K562 (cell line): ENCODE data around the gene PNPLA8. TPM values are rescaled to one million over a fixed set of nuclear protein-coding genes. Genes with fewer than 3 reads are reported as not detected.

Experiments used
- BCOR ChIP-seq: fragments of 450-650 bp; IDR thresholded peaks from 2 replicates; pipeline ENCODE4 v1.6.1; 2016
- ZNF384 ChIP-seq: IDR thresholded peaks from 2 replicates; pipeline ENCODE4 v1.6.1; 2012; ENCODE audit warnings: low read depth, low read length, improper control_type of control experiment
- ZNF41 ChIP-seq: fragments of 250-450 bp; sonication (Bioruptor Pico); conservative IDR thresholded peaks from 2 replicates; pipeline ENCODE4 v1.4.0; 2020; ENCODE audit warnings: mild to moderate bottlenecking
- ZNF561 ChIP-seq: fragments of 450-650 bp; formaldehyde crosslinking; conservative IDR thresholded peaks from 2 replicates; pipeline ENCODE4 v1.4.0; 2020; ENCODE audit warnings: mild to moderate bottlenecking, moderate library complexity
- ZNF695 ChIP-seq: fragments of 450-650 bp; formaldehyde crosslinking; IDR thresholded peaks from 2 replicates; pipeline ENCODE4 v1.4.0; 2020; ENCODE audit warnings: mild to moderate bottlenecking, moderate library complexity
- polyA plus RNA-seq, 8 experiments: library from polyadenylated mRNA; depleted of rRNA in 4 of 8; stranded (reverse) in 5 of 8; unstranded in 3 of 8; fragments of >200 nt; fragmentation: Nextera tagmentation in 2 of 8; fragmentation: Illumina TruSeq in 1 of 8; extraction: Ambion mirVana in 2 of 8; extraction: Trizol in 1 of 8; gene quantifications; 2 replicates each; pipeline versions ENCODE4 v1.2.1 to v1.2.3, GENCODE V29; 2011 to 2014; ENCODE audit warnings: inconsistent platforms in 1 of 8, missing spikeins in 1 of 8
- total RNA-seq, 7 experiments: library from RNA; depleted of rRNA in 6 of 7; stranded (reverse); fragments of >200 nt in 6 of 7; fragmentation: Illumina TruSeq in 2 of 7; extraction: Trizol in 2 of 7; gene quantifications; 2 replicates each; pipeline versions ENCODE4 v1.2.1 to v1.2.3, GENCODE V29; 2011 to 2021; ENCODE audit warnings: low replicate concordance in 1 of 7
- TF ChIP-seq, protein P1 (sequence below): fragments of 450-650 bp; IDR thresholded peaks from 2 replicates; pipeline ENCODE4 v1.6.1; 2018; ENCODE audit not compliant: partially characterized antibody
- TF ChIP-seq, protein P2 (sequence below): fragments of 250-450 bp; sonication (Bioruptor Pico); IDR thresholded peaks from 2 replicates; pipeline ENCODE4 v1.8.0; 2021; ENCODE audit warnings: mild to moderate bottlenecking, moderate library complexity

Gene PNPLA8
- total and polyA plus RNA-seq, 9 of the 15 experiments (the other 6 are each of a cell fraction or from before 2014, with no cell fraction given), result 12.8 to 27.6 (median 16.3) TPM

DNA sequence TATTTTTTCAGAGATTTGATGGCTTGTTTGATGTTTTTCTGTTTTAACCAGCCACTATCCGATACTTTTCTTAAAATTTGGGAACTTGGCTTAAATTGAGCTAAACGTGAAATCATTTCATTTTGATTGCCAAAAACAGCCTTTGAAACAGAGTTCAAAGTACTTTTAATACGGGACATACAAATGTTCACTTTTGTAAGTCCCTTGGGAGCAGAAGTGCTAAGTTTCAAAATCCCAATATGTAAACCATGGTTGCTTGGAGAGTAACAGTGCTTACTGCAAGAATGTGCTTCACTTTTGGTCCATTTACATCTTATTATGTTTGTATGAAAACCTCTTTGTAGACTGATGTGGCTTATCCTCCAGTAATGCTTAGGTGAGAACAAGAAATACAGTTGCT is 10.9 kb downstream of the PNPLA8 start (continued):
- TF ChIP-seq, protein P1, sequence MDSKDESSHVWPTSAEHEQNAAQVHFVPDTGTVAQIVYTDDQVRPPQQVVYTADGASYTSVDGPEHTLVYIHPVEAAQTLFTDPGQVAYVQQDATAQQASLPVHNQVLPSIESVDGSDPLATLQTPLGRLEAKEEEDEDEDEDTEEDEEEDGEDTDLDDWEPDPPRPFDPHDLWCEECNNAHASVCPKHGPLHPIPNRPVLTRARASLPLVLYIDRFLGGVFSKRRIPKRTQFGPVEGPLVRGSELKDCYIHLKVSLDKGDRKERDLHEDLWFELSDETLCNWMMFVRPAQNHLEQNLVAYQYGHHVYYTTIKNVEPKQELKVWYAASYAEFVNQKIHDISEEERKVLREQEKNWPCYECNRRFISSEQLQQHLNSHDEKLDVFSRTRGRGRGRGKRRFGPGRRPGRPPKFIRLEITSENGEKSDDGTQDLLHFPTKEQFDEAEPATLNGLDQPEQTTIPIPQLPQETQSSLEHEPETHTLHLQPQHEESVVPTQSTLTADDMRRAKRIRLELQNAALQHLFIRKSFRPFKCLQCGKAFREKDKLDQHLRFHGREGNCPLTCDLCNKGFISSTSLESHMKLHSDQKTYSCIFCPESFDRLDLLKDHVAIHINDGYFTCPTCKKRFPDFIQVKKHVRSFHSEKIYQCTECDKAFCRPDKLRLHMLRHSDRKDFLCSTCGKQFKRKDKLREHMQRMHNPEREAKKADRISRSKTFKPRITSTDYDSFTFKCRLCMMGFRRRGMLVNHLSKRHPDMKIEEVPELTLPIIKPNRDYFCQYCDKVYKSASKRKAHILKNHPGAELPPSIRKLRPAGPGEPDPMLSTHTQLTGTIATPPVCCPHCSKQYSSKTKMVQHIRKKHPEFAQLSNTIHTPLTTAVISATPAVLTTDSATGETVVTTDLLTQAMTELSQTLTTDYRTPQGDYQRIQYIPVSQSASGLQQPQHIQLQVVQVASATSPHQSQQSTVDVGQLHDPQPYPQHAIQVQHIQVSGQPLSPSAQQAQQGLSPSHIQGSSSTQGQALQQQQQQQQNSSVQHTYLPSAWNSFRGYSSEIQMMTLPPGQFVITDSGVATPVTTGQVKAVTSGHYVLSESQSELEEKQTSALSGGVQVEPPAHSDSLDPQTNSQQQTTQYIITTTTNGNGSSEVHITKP, result no peak
- TF ChIP-seq ZNF561 (CRISPR knock-in tag) (no peak), BCOR (no peak), ZNF41 (CRISPR knock-in tag) (no peak), ZNF384 (no peak), ZNF695 (no peak)
- TF ChIP-seq, protein P2, sequence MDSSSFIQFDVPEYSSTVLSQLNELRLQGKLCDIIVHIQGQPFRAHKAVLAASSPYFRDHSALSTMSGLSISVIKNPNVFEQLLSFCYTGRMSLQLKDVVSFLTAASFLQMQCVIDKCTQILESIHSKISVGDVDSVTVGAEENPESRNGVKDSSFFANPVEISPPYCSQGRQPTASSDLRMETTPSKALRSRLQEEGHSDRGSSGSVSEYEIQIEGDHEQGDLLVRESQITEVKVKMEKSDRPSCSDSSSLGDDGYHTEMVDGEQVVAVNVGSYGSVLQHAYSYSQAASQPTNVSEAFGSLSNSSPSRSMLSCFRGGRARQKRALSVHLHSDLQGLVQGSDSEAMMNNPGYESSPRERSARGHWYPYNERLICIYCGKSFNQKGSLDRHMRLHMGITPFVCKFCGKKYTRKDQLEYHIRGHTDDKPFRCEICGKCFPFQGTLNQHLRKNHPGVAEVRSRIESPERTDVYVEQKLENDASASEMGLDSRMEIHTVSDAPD (CRISPR knock-in tag), result no peak
- TF ChIP-seq, all 486 proteins: peak for 0
